Right forelimb (tissue), 1 donor: Measurements from ENCODE around the gene TSHZ2.
"Not testable (repeated sequence)": the region's sequence is repeated elsewhere in the genome, so short reads cannot be mapped to it uniquely, and the experiment has no call there.

ENCODE experiments used
- DNase-seq: peaks from one replicate; pipeline ENCODE4 v3.0.0-alpha.2; 2018

The TSHZ2 gene

DNA sequence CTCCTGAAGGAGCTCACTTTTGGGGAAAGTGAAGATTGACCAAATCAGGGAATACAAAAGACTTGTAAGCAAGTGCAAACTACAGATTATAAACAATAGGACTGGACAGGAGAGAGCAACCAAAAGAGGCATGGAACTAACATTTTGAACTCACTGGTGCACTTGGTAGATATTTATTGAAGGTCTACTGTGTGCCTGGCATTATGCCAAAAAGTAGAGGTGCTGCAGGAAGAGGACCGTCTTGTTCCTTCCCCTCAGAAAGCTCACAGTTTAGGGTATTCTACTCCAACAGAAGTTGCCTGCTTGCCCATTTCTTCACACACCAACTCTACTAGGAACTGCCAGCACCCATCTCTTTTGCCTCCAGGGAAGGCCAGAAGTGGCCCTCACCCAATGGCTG, 10.0 kb upstream of the TSHZ2 start:
- DNase-seq = no peak

GRCh38 chr20:52963131-52963530, 9.0 kb upstream of the TSHZ2 start:
- no peak for DNase-seq

- no peak for DNase-seq
Measured at GRCh38 chr20:52964131-52964530, 8.0 kb upstream of the TSHZ2 start.

DNA sequence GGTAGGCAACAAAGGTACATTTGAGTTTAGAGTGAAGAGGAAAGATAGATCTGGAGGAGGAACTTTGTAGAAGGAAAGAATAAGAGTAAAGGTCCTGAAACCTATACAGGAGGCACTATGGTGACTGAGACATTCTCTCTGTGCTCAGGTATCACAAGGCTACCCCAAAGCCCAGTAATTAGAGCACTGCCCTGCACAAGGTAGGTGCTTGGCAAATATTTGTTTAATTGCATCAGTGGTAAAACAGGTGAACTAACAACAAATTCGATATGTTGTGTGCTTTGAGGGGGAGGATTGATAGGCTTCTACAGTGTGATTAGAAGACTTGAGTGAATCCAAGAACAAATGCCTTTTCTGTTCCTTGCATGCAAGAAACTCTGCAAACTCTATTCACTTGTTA, 6.8 kb upstream of the TSHZ2 start:
- DNase-seq = no peak

- DNase-seq = no peak
Measured at GRCh38 chr20:52965819-52966218, 6.3 kb upstream of the TSHZ2 start.

DNA sequence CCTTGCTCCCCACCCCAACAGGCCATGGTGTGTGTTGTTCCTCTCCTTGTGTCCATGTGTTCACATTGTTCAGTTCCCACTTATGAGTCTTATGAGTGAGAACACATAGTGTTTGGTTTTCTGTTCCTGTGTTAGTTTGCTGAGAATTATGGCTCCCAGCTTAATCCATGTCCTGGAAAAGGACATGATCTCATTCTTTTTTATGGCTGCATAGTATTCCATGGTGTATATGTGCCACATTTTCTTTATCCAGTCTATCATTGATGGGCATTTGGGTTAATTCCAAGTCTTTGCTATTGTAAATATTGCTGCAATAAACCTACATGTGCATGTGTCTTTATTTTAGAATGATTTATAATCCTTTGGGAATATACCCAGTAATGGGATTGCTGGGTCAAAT, 5.6 kb upstream of the TSHZ2 start:
- not testable (repeated sequence) for DNase-seq

DNA sequence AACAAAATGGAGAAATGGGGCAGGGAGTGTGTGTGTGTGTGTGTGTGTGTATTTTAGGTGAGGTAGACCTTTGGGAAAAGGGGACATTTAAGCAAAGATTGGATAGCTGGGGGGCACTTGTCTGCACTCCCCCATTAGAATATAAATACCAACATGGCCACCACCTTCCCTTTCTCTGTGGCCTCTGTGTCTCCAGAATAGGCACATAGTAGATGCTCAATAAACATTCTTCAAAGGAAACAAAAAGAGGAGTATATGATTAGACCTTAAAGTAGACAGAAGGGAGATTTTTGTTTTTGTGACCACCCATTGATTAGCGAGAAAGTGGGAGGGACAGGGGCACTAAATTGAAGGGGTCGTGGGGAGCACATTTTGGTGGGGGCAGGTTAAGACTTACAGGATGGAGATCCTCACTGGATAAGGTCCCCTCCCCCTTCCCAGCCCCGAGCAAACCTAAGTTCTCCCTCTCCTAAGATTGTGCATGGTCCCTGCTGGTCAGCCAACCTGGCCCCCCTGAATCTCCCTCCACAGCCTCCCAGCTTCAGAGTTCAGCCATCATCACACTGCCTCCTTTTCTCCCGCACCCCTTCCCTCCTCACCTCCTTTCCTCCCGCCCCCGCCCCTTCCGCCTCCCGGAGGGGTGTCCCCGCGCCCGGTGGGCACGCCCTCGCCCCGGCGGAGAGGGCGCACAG, 514 bp upstream of the TSHZ2 start:
- no peak for DNase-seq

DNA sequence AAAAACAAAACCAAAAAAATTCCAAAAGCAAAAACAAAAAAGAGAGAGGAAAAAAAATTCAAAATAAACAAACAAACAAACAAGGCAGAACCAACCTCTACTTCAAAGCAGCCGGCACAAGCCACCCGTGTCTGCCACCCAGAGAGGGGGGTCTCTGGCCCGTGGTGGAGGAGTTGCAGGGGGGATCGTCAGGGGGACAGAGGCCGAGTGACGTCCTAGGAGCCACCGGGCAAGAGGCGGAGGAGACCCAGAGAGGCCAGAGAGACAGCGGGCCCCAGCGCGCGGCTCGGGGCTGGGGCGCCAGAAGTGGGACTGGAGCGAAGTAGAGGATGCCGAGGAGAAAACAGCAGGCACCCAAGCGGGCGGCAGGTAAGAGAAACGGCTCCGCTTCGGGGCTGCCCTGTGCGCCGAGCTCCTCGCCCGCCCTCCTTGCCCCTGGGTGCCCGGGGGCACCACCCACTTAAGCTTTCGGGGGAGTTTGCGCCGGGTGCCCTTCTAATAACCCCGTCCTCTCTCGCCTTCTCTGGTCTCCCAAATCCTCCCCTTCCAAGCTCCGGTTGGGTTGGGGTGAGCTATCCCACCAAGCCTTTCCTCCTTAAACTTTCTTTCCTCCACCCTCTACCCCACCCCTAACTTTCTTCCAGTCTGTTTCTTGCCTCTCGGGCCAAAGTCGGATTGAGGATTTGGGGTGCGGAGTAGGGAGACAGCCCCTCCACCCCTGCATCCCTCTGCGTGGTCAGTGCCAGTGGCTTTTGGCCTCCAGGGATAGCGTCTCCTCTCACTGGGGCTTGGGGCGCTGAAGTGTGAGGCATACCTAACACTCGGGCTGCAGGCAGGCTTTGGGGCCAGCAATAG, 1.0 kb downstream of the TSHZ2 start:
- DNase-seq = peak; percentile 67

DNA sequence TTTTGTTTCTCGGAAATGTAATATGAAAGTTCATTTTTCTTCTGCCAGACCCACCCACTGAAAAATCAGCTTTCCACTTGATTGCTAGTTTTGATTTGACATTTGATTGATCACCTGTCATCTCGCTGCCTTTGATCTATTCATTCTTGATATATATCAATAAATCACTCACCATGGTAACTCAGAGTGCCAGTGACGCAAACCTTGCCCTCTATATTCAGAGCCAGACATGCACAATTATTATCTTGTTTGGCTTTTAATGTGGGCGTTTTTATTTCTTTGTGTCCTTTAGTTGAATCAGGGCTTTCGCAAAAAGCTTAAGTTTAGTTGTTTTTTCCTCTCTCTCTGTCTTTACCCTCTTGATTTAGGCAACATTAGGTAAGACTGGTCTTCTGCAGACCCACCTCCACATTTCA, 2.0 kb downstream of the TSHZ2 start:
- no peak for DNase-seq

GRCh38 chr20:52975029-52975732, 3.0 kb downstream of the TSHZ2 start:
- DNase-seq = no peak

- no peak for DNase-seq
Measured at GRCh38 chr20:52975803-52976531, 3.8 kb downstream of the TSHZ2 start.

DNA sequence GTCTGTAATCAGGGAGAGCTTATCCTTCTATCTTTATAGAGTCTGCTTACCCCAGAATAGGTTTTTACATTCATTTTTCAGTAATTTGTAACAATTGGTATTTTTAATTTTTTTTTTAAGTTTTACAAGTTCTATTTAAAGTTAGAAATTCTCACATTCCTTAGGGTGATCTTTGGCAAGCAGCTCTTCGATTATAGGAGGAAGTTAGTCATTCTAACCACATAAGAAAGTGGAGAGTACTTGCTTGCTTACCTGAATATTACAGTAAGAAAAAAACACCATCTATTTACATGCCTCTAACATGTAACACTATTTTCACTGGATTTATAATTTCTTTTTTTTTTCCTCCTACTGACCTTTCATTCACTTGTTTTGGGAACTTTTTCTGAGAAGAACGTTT, 6.7 kb downstream of the TSHZ2 start:
- no peak for DNase-seq

DNA sequence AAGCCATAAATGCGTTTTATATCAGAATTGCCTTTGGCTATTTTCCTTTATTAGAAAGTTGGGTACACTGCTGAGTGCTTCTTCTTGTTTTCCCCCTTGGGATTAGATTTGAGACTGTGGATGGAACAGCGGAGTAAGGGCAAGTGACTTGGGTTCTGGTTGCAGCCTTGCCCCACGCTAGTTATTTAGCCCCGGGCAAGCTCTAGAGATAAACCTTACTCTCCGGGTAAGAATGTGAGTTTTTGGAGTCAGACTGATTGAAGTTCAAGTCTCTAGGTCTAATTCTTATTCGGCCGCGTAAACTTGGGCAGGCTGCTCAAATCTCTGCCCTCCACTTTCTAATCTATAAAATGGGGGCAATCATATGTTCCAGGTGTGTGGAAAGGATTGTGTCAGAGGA, 8.9 kb downstream of the TSHZ2 start:
- no peak for DNase-seq

DNA sequence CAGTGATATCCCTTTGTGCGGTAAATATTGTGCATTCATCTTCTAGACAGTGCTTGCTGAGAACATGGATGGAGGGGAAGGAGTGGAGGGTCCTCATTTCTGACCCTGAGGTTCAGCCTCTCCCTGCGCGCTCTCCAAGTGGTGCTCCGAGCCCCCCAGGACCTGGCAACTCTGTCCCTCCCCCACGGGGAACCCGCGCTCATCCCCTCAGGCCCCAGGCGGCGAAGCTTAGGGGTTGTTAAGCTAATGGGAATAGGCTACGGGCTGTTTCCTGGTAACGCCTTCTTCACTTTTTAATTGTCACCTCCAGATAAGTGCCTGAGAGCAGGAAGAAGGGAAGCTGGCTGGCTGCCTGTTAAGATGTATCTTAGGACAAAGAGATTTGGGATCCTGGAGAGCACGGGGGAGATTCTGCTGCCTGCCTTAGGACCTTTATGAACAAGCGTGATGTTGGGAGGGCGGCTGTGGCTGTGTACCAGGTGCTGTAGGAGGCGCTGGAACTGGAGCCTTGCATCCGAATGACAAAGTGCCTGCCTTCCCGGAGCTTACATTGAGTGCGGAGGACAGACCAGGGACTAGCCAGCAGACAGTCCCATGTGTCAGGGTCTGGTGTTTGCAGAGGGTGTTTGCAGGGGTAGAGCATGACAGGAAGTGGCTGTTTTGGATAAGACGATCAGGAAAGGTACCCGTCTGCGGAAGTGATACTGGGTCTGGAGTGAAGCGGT, 11.7 kb downstream of the TSHZ2 start:
- DNase-seq = no peak

- no peak for DNase-seq
Measured at GRCh38 chr20:52984451-52984810, 12.3 kb downstream of the TSHZ2 start.

DNA sequence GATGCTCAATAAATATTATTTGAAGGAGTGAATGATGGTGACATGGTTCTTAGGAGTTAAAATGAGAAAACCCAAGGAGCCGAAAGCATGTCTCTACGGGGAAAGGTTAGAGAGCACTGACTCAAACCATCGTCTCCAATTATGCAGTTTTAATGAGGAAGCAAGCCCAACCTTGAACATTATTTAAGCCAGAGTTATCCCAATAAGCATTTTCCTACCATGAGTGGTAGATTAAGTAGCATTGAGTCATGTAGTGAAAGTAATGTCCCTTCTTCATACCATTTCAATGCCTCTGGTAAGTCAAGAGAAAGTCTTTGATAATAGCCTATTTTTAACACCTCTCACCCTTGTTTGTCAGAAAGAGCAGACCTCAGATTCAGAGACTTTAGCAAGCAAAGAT, 13.5 kb downstream of the TSHZ2 start:
- no peak for DNase-seq

DNA sequence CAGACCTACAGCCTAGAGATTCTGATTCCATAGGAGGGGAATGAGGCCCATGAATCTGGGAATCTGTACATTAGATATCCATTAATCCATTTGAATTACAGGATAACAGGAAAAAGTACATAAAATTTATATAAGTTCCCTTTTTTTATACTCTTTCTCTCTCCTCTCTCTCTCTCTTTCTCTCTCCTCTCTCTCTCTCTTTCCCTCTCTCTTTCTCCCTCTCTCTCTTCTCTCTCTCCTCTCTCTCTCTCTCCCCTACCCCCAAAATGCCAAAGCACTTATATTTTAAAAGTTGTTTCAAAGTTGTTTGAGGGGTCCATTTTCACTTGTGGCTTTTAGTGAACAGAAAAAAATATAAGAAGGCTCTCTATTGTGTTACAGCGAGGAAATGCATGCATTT, 15.1 kb downstream of the TSHZ2 start:
- DNase-seq = no peak

DNA sequence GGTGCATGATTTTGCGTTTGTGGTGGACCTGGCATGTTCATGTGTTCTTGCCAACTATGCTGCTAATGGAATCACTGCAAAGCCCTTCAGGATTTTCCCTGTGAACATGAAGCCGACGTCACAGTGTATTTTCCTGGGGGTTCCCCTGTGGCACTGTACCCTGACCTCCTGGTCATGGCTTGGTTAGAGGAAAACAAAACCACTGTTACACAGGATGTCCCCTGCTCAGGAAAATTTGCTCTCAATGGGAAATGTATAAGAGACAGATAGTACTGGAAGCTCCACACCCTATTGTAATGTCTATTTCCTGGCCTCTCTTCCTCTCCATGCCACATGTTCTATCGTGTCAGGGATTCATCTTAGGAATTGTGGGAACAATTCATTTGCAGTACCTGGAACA, 19.7 kb downstream of the TSHZ2 start:
- DNase-seq = no peak

DNA sequence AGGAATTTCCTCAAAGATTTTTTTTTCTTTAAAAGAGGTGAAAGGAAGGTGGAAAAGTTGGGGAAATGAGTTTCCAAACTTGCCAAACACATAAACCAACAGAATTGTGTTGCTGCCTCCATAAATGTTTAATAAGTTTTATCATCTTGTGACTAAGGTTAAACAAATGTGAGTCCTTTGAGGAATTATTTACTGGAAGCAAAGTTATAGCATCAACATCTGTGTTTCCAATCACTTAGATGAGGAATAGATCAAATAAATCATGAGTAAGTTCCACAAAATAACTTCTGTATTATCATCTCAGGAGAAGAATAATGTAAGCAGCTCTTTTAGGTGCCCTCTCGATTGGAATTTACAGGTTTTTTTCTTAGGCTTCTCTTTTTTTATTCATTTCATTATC, 20.5 kb downstream of the TSHZ2 start:
- no peak for DNase-seq

DNA sequence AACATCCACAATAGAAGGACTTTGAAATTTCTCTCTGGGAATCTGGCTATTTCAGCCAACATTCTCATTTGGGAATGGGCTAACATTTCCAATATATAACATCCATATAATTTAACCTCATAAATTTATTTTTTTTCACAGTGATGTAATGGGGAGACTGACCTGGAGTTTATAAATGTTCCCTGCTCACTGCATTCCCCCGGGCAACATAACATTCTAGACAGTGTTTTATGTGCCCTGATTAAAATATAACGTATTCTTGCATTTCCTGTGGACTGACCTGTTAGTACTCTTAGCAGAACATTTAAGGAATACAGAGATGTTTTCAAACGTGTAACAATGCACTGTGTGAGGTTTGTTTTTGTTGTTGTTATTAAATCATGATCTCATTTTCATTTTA, 20.9 kb downstream of the TSHZ2 start:
- DNase-seq = no peak

DNA sequence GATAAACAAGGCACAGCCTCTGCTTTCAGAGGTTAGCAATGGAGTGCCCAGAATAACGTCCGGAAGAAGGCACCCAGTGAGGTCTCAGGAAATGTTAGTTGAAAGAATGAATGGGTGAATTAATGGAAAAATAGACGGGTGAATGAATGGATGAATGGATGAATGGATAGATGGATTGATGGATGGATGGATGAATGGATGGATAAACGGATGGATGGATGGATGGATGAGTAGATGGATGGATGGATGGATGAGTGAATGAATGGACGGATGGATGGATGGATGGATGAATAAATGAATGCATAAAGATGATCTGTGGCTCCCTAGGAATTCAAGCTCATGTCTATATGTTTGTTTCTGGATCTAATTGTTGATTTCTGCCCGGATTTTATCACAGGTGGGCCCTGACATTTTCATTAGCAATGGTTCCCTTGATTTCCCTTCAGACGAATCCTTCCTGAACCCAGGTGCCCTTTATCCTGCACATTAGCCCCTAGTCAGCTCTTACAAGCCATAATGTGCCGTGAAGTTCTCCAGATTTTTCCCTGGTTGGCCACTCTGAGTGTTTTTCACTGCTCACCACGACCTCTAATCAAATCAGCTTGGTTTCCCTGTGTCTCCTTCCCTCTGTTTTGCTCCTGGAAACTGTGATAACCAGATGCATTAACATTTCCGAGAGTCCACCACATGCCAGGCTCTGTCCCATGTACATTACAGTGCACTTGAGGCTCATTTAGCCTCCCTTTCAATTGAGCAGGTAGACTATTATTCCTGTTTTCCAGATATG, 22.2 kb downstream of the TSHZ2 start:
- no peak for DNase-seq

- DNase-seq = no peak
Measured at GRCh38 chr20:52996130-52996529, 24.0 kb downstream of the TSHZ2 start.
